ENCODE measurements around the gene ESYT2.
A peak's percentile ranks its signal among the peaks of the same experiment; 100 is the strongest.
"Not testable (repeated sequence)": the region's sequence is repeated elsewhere in the genome, so short reads cannot be mapped to it uniquely, and the experiment has no call there.

Gene ESYT2

GRCh38 chr7:158864507-158864820 lies 35.2 kb upstream of the ESYT2 start:
- Histone ChIP-seq H3K27ac (ENCODE audit: low read depth, low read length) (peak overlapping the region; percentile 72), H3K9ac (ENCODE audit: low read depth in 1 of 2, low read length in 2 of 2) (peak overlapping the region; percentile 62 to 87), H3K27me3 (ENCODE audit: control insufficient read depth in 1 of 2, insufficient read depth in 2 of 2, low read length in 2 of 2) (no peaks in the 10 kb centered on the region), H3K36me3 (ENCODE audit: control insufficient read depth in 1 of 2, insufficient read depth in 2 of 2, low read length in 2 of 2) (no peaks in the 10 kb centered on the region), H3K4me1 (ENCODE audit: control insufficient read depth in 1 of 2, insufficient read depth in 2 of 2, low read length in 2 of 2) (peaks cover 24 to 26% of the 10 kb centered on the region in 2 donors), H3K9me3 (ENCODE audit: control insufficient read depth in 1 of 2, low read length in 2 of 2) (no peaks in the 10 kb centered on the region), H3K4me3 (ENCODE audit: low read depth in 1 of 2, low read length in 2 of 2) (peak overlapping the region; percentile 70 to 73)

GRCh38 chr7:158863611-158864506 lies 34.5 kb upstream of the ESYT2 start:
- H3K36me3 ChIP-seq (ENCODE audit: control insufficient read depth in 1 of 2, insufficient read depth in 2 of 2, low read length in 2 of 2) = no peaks in the 10 kb centered on the region
- H3K9me3 ChIP-seq (ENCODE audit: control insufficient read depth in 1 of 2, low read length in 2 of 2) = no peaks in the 10 kb centered on the region
- H3K9ac ChIP-seq (ENCODE audit: low read depth in 1 of 2, low read length in 2 of 2) = peak overlapping the region; percentile 62 to 87
- H3K27ac ChIP-seq (ENCODE audit: low read depth, low read length) = peak overlapping the region; percentile 72
- peak overlapping the region; percentile 70 to 73 for H3K4me3 ChIP-seq (ENCODE audit: low read depth in 1 of 2, low read length in 2 of 2)
- H3K4me1 ChIP-seq (ENCODE audit: control insufficient read depth in 1 of 2, insufficient read depth in 2 of 2, low read length in 2 of 2) = peaks cover 24 to 26% of the 10 kb centered on the region in 2 donors
- H3K27me3 ChIP-seq (ENCODE audit: control insufficient read depth in 1 of 2, insufficient read depth in 2 of 2, low read length in 2 of 2) = no peaks in the 10 kb centered on the region

GRCh38 chr7:158862985-158863610 lies 33.8 kb upstream of the ESYT2 start:
- Histone ChIP-seq H3K27ac (ENCODE audit: low read depth, low read length) (peak overlapping the region; percentile 72), H3K4me1 (ENCODE audit: control insufficient read depth in 1 of 2, insufficient read depth in 2 of 2, low read length in 2 of 2) (peaks cover 29 to 30% of the 10 kb centered on the region in 2 donors), H3K9ac (ENCODE audit: low read depth in 1 of 2, low read length in 2 of 2) (peak overlapping the region in 1 of 2 donors; percentile 6), H3K4me3 (ENCODE audit: low read depth in 1 of 2, low read length in 2 of 2) (peak overlapping the region; percentile 26 to 73)
- H3K27me3 ChIP-seq (ENCODE audit: control insufficient read depth in 1 of 2, insufficient read depth in 2 of 2, low read length in 2 of 2); H3K9me3 ChIP-seq (ENCODE audit: control insufficient read depth in 1 of 2, low read length in 2 of 2); H3K36me3 ChIP-seq (ENCODE audit: control insufficient read depth in 1 of 2, insufficient read depth in 2 of 2, low read length in 2 of 2): not testable (repeated sequence)

GRCh38 chr7:158861936-158862704 lies 32.8 kb upstream of the ESYT2 start:
- Histone ChIP-seq H3K27me3 (ENCODE audit: control insufficient read depth in 1 of 2, insufficient read depth in 2 of 2, low read length in 2 of 2) (no peaks in the 10 kb centered on the region), H3K27ac (ENCODE audit: low read depth, low read length) (no peak overlapping the region), H3K9ac (ENCODE audit: low read depth in 1 of 2, low read length in 2 of 2) (no peak overlapping the region), H3K9me3 (ENCODE audit: control insufficient read depth in 1 of 2, low read length in 2 of 2) (no peaks in the 10 kb centered on the region), H3K36me3 (ENCODE audit: control insufficient read depth in 1 of 2, insufficient read depth in 2 of 2, low read length in 2 of 2) (no peaks in the 10 kb centered on the region), H3K4me3 (ENCODE audit: low read depth in 1 of 2, low read length in 2 of 2) (no peak overlapping the region), H3K4me1 (ENCODE audit: control insufficient read depth in 1 of 2, insufficient read depth in 2 of 2, low read length in 2 of 2) (peaks cover 32 to 36% of the 10 kb centered on the region in 2 donors)

GRCh38 chr7:158861004-158861787 lies 31.9 kb upstream of the ESYT2 start:
- H3K4me3 ChIP-seq (ENCODE audit: low read depth in 1 of 2, low read length in 2 of 2) = no peak overlapping the region
- H3K27ac ChIP-seq (ENCODE audit: low read depth, low read length) = no peak overlapping the region
- H3K4me1 ChIP-seq (ENCODE audit: control insufficient read depth in 1 of 2, insufficient read depth in 2 of 2, low read length in 2 of 2) = peaks cover 30 to 34% of the 10 kb centered on the region in 2 donors
- H3K9me3 ChIP-seq (ENCODE audit: control insufficient read depth in 1 of 2, low read length in 2 of 2) = no peaks in the 10 kb centered on the region
- H3K36me3 ChIP-seq (ENCODE audit: control insufficient read depth in 1 of 2, insufficient read depth in 2 of 2, low read length in 2 of 2) = no peaks in the 10 kb centered on the region
- H3K27me3 ChIP-seq (ENCODE audit: control insufficient read depth in 1 of 2, insufficient read depth in 2 of 2, low read length in 2 of 2) = no peaks in the 10 kb centered on the region
- no peak overlapping the region for H3K9ac ChIP-seq (ENCODE audit: low read depth in 1 of 2, low read length in 2 of 2)

GRCh38 chr7:158860394-158860793 lies 31.1 kb upstream of the ESYT2 start:
- Histone ChIP-seq H3K27me3 (ENCODE audit: control insufficient read depth in 1 of 2, insufficient read depth in 2 of 2, low read length in 2 of 2) (no peaks in the 10 kb centered on the region), H3K27ac (ENCODE audit: low read depth, low read length) (no peak overlapping the region), H3K9ac (ENCODE audit: low read depth in 1 of 2, low read length in 2 of 2) (no peak overlapping the region), H3K36me3 (ENCODE audit: control insufficient read depth in 1 of 2, insufficient read depth in 2 of 2, low read length in 2 of 2) (no peaks in the 10 kb centered on the region), H3K4me3 (ENCODE audit: low read depth in 1 of 2, low read length in 2 of 2) (no peak overlapping the region), H3K9me3 (ENCODE audit: control insufficient read depth in 1 of 2, low read length in 2 of 2) (no peaks in the 10 kb centered on the region), H3K4me1 (ENCODE audit: control insufficient read depth in 1 of 2, insufficient read depth in 2 of 2, low read length in 2 of 2) (peaks cover 22 to 26% of the 10 kb centered on the region in 2 donors)

GRCh38 chr7:158858592-158859503 lies 29.5 kb upstream of the ESYT2 start:
- Histone ChIP-seq H3K4me3 (ENCODE audit: low read depth in 1 of 2, low read length in 2 of 2) (no peak overlapping the region), H3K9me3 (ENCODE audit: control insufficient read depth in 1 of 2, low read length in 2 of 2) (no peaks in the 10 kb centered on the region), H3K27me3 (ENCODE audit: control insufficient read depth in 1 of 2, insufficient read depth in 2 of 2, low read length in 2 of 2) (no peaks in the 10 kb centered on the region), H3K27ac (ENCODE audit: low read depth, low read length) (no peak overlapping the region), H3K9ac (ENCODE audit: low read depth in 1 of 2, low read length in 2 of 2) (no peak overlapping the region), H3K36me3 (ENCODE audit: control insufficient read depth in 1 of 2, insufficient read depth in 2 of 2, low read length in 2 of 2) (no peaks in the 10 kb centered on the region), H3K4me1 (ENCODE audit: control insufficient read depth in 1 of 2, insufficient read depth in 2 of 2, low read length in 2 of 2) (peaks cover 8 to 12% of the 10 kb centered on the region in 2 donors)

- Histone ChIP-seq H3K27me3 (ENCODE audit: control insufficient read depth in 1 of 2, insufficient read depth in 2 of 2, low read length in 2 of 2) (no peaks in the 10 kb centered on the region), H3K4me3 (ENCODE audit: low read depth in 1 of 2, low read length in 2 of 2) (peak overlapping the region; percentile 73 to 76), H3K9me3 (ENCODE audit: control insufficient read depth in 1 of 2, low read length in 2 of 2) (no peaks in the 10 kb centered on the region), H3K36me3 (ENCODE audit: control insufficient read depth in 1 of 2, insufficient read depth in 2 of 2, low read length in 2 of 2) (no peaks in the 10 kb centered on the region), H3K27ac (ENCODE audit: low read depth, low read length) (peak overlapping the region; percentile 62), H3K4me1 (ENCODE audit: control insufficient read depth in 1 of 2, insufficient read depth in 2 of 2, low read length in 2 of 2) (peaks cover 8 to 12% of the 10 kb centered on the region in 2 donors), H3K9ac (ENCODE audit: low read depth in 1 of 2, low read length in 2 of 2) (peak overlapping the region; percentile 64 to 65)
Observed at GRCh38 chr7:158856883-158857668, 27.8 kb upstream of the ESYT2 start.
